Gastroesophageal sphincter (tissue), 4 donors: ENCODE measurements around the gene RTL10. TPM values are rescaled to one million over a fixed set of nuclear protein-coding genes. Genes with fewer than 3 reads are reported as not detected.

ENCODE experiments used
- ATAC-seq: fragments of 150-250 bp; one replicate; pipeline ENCODE4 v1.9.1; 2016; ENCODE audit warnings: mild to moderate bottlenecking, moderate library complexity
- H3K27ac ChIP-seq, 4 donors: fragments of 200-600 bp; sonication (generic) in 3 of 4; 1 replicate in 3 of 4; 2 replicates in 1 of 4; pipeline ENCODE4 v1.5.1; 2016 to 2019
- H3K27me3 ChIP-seq: fragments of 200-600 bp; sonication (generic); one replicate; pipeline ENCODE4 v1.5.1; 2019
- H3K36me3 ChIP-seq, 2 donors: fragments of 200-600 bp; sonication (generic); one replicate each; pipeline ENCODE4 v1.5.1; 2019; ENCODE audit warnings: control low read depth in 1 of 2
- H3K4me1 ChIP-seq, 3 donors: fragments of 200-600 bp; sonication (generic); 1 replicate in 2 of 3; 2 replicates in 1 of 3; pipeline ENCODE4 v1.5.1; 2016 to 2019; ENCODE audit warnings: control low read depth in 2 of 3
- H3K4me3 ChIP-seq, 2 donors: fragments of 200-600 bp; sonication (generic); one replicate each; pipeline ENCODE4 v1.5.1; 2019; ENCODE audit warnings: mild to moderate bottlenecking in 1 of 2, moderate library complexity in 1 of 2
- H3K9me3 ChIP-seq, 3 donors: fragments of 200-600 bp; sonication (generic); one replicate each; pipeline ENCODE4 v1.5.1; 2017 to 2019; ENCODE audit warnings: control low read depth in 2 of 3
- CTCF ChIP-seq, 4 experiments: fragments of 200-600 bp in 2 of 4; fragments of 450-650 bp in 2 of 4; sonication (generic) in 1 of 4; IDR thresholded peaks; one replicate each; pipeline ENCODE4 v1.5.1; 2017 to 2019; ENCODE audit warnings: antibody characterized with exemption in 4 of 4, mild to moderate bottlenecking in 2 of 4, moderate library complexity in 2 of 4
- EP300 ChIP-seq: sonication (generic); formaldehyde crosslinking; IDR thresholded peaks from one replicate; pipeline ENCODE4 v1.6.1; 2017; ENCODE audit warnings: antibody characterized with exemption, mild to moderate bottlenecking
- POLR2A ChIP-seq, 2 donors: fragments of 450-650 bp; IDR thresholded peaks; one replicate each; pipeline ENCODE4 v1.6.1; 2017; ENCODE audit warnings: antibody characterized with exemption in 2 of 2, mild to moderate bottlenecking in 2 of 2, moderate library complexity in 1 of 2
- POLR2AphosphoS5 ChIP-seq: sonication (generic); formaldehyde crosslinking; IDR thresholded peaks from one replicate; pipeline ENCODE4 v1.6.1; 2017; ENCODE audit warnings: antibody characterized with exemption
- WGBS, 2 donors: methylation state at CpG; one replicate each; pipeline ENCODE4 v1.1.5; 2018; ENCODE audit warnings: low coverage in 1 of 2; 5-methylcytosine and 5-hydroxymethylcytosine counted together
- total RNA-seq, 4 donors: library from RNA; depleted of rRNA; stranded (reverse); fragments of >200 nt; gene quantifications; one replicate each; pipeline ENCODE4 v1.1.0, GENCODE V29; 2016

The RTL10 gene
- total RNA-seq, 4 donors from 2014 or later: 6.6 to 15.9 (median 10.4) TPM

DNA sequence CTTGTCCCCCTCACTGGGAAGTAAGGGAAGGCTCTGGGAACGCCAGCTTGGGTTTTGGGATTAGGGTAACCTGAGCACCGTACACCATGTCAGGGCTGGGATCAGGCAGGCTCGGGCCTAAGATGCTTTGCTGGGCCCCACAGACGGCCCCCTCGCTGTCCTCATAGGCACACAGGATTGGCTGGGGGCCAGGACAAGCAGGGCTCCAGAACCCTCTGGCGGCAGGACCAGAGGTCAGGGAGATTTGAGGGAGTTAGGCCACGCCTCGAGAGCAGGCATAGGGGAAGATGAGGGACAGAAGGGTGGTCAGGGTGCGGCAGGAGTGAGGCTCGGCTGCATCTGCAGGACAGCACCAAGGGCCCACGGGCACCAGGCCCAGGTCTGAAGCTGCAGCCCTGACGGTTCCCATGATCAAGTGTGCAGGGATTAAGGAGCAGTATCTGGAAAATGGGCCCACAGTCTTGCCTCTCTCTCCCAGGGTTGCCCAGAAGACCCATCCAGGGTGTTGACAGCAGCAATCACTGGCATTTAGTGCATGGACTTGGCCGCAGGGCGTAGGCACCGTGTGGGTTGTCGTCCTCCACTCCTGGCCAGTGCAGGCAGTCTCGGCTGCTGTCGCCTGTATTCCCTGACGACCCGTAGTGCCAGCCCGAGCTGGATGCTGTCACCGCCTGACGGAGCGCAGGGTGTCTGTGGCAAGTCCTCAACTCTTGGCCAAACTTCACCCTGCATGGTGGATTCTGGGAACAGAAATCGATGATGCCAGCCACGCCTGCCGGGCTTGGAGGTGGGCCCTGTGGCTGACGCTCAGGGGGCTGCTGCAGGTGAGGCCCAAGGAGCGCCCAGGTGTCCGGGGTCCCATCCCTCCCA is 15.7 kb upstream of the RTL10 start:
- Histone ChIP-seq H3K27ac (no peak overlapping the region), H3K9me3 (no peaks in the 10 kb centered on the region), H3K4me1 (no peaks in the 10 kb centered on the region), H3K36me3 (peaks cover 0 to 11% of the 10 kb centered on the region in 2 donors), H3K27me3 (no peaks in the 10 kb centered on the region), H3K4me3 (no peak overlapping the region)
- WGBS, 2 donors: 89 to 94% methylated on average over 7 to 10 of the region's 30 CpGs
- TF ChIP-seq CTCF (IDR thresholded peaks at IDR 0.05): no peak
- TF ChIP-seq EP300: no peak
- no peak for TF ChIP-seq POLR2AphosphoS5
- no peak for TF ChIP-seq POLR2A (IDR thresholded peaks at IDR 0.05)
- ATAC-seq: no peak

DNA sequence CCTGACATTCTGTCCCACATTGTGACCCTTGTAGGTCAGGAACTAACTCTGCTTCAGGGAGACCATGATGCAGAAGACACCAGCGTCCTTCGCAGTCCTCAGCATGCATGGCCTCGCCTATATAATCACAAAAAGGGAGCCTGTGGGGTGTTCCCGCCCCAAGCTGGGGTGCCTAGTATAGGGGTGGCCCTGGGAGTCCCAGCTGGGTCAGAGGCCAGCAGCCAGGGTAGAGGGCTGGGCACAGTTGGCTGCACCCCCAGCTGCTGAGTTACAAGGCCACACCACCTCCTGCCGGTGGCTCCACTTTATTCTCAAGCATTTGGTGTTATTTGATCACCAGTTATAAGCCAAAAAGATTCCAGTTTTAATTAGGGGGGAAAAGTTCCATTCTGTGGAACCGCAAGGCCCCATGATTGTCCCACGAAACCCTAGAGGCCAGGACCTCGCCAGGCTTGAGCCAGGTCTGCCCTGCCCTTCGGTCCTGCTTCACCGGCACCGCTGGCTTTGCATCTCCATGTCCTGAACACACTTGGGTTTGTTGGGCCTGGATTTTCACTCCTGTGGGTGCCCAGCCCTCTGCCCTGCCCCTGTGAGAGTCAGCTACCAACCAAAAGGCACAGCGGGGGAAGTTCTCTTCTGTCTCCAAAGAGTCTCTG is 15.0 kb upstream of the RTL10 start:
- no peaks in the 10 kb centered on the region for H3K9me3 ChIP-seq
- ATAC-seq: no peak
- H3K4me1 ChIP-seq: no peaks in the 10 kb centered on the region
- 98% methylated on average over 6 of the region's 12 CpGs; no CpG with 5 or more reads in 1 of the 2 donors for WGBS, 2 donors
- no peak overlapping the region for H3K4me3 ChIP-seq
- no peak for TF ChIP-seq POLR2A (IDR thresholded peaks at IDR 0.05)
- no peak for TF ChIP-seq CTCF (IDR thresholded peaks at IDR 0.05)
- no peak for TF ChIP-seq POLR2AphosphoS5
- no peak for TF ChIP-seq EP300
- peaks cover 0 to 3% of the 10 kb centered on the region in 2 donors for H3K36me3 ChIP-seq
- no peaks in the 10 kb centered on the region for H3K27me3 ChIP-seq
- H3K27ac ChIP-seq: no peak overlapping the region

GRCh38 chr22:19868773-19869471 is 14.2 kb upstream of the RTL10 start:
- Histone ChIP-seq H3K27me3 (no peaks in the 10 kb centered on the region), H3K4me3 (no peak overlapping the region), H3K27ac (no peak overlapping the region), H3K4me1 (no peaks in the 10 kb centered on the region), H3K36me3 (no peaks in the 10 kb centered on the region), H3K9me3 (no peaks in the 10 kb centered on the region)
- TF ChIP-seq CTCF (IDR thresholded peaks at IDR 0.05) (no peak), POLR2A (IDR thresholded peaks at IDR 0.05) (no peak)
- no peak for ATAC-seq
- WGBS, 2 donors: 89 to 100% methylated on average over 1 to 4 of the region's 23 CpGs

GRCh38 chr22:19868333-19868732 is 13.7 kb upstream of the RTL10 start:
- TF ChIP-seq POLR2A (IDR thresholded peaks at IDR 0.05): no peak
- TF ChIP-seq CTCF (IDR thresholded peaks at IDR 0.05): no peak
- no peak for TF ChIP-seq POLR2AphosphoS5
- TF ChIP-seq EP300: no peak
- no peaks in the 10 kb centered on the region for H3K9me3 ChIP-seq
- WGBS, 2 donors: 77% methylated on average over 2 of the region's 3 CpGs; no CpG with 5 or more reads in 1 of the 2 donors
- no peak overlapping the region for H3K27ac ChIP-seq
- no peak overlapping the region for H3K4me3 ChIP-seq
- no peak for ATAC-seq
- no peaks in the 10 kb centered on the region for H3K36me3 ChIP-seq
- no peaks in the 10 kb centered on the region for H3K27me3 ChIP-seq
- no peaks in the 10 kb centered on the region for H3K4me1 ChIP-seq
